ENCODE data around the gene KDM2A. TPM values are rescaled to one million over a fixed set of nuclear protein-coding genes. Genes with fewer than 3 reads are reported as not detected.

Gene KDM2A
- total RNA-seq, 1 experiment from 2014 or later, result 122 TPM

- POLR2A ChIA-PET, result no interaction called here
- TF ChIP-seq CTCF (IDR thresholded peaks at IDR 0.05; ENCODE audit: insufficient read depth in 1 of 2, low read depth in 1 of 2, low read length in 1 of 2, severe bottlenecking in 1 of 2, unreplicated experiment in 1 of 2), result no peak
- BruUV-seq (replicated peaks), result no TSS peak
- Histone ChIP-seq H3K27me3 (replicated peaks; ENCODE audit: control insufficient read depth, insufficient read depth, low read length) (no peaks in the 10 kb centered on the region), H3K36me3 (ENCODE audit: control insufficient read depth, insufficient read depth, low read length) (peaks cover 31% of the 10 kb centered on the region), H3K4me3 (ENCODE audit: low read depth, low read length) (no peak overlapping the region), H3K4me1 (peaks cover 3% of the 10 kb centered on the region; the same call in 1 of the 2 replicates), H3K9me3 (no peaks in the 10 kb centered on the region)
- Mint-ChIP-seq H3K4me1 (ENCODE audit: low read depth, unreplicated experiment) (peaks cover 8% of the 10 kb centered on the region), H3K27ac (ENCODE audit: unreplicated experiment) (no peak overlapping the region), H3K27me3 (ENCODE audit: insufficient read depth, unreplicated experiment) (no peaks in the 10 kb centered on the region), H3K36me3 (ENCODE audit: insufficient read depth, unreplicated experiment) (peaks cover 95% of the 10 kb centered on the region), H3K9me3 (ENCODE audit: unreplicated experiment) (no peaks in the 10 kb centered on the region), H3K4me3 (ENCODE audit: unreplicated experiment) (no peak overlapping the region)
- CTCF ChIA-PET, result no interaction called here
- DNase-seq, result peak in 1 of 2 experiments; percentile 33
- intact Hi-C loops (cut with micrococcal nuclease; ENCODE audit: unreplicated experiment), result no loop called here
Observed at GRCh38 chr11:67255353-67255752, 136.3 kb downstream of the KDM2A start.

GRCh38 chr11:67255864-67256263 is 136.8 kb downstream of the KDM2A start:
- peaks cover 95% of the 10 kb centered on the region for H3K36me3 Mint-ChIP-seq (ENCODE audit: insufficient read depth, unreplicated experiment)
- H3K36me3 ChIP-seq (ENCODE audit: control insufficient read depth, insufficient read depth, low read length), result peaks cover 26% of the 10 kb centered on the region
- H3K27me3 Mint-ChIP-seq (ENCODE audit: insufficient read depth, unreplicated experiment), result no peaks in the 10 kb centered on the region
- peaks cover 13% of the 10 kb centered on the region for H3K4me1 Mint-ChIP-seq (ENCODE audit: low read depth, unreplicated experiment)
- BruUV-seq (replicated peaks), result no TSS peak
- peaks cover 8% of the 10 kb centered on the region for H3K4me1 ChIP-seq
- no peaks in the 10 kb centered on the region for H3K9me3 ChIP-seq
- H3K27me3 ChIP-seq (replicated peaks; ENCODE audit: control insufficient read depth, insufficient read depth, low read length), result no peaks in the 10 kb centered on the region
- ChIA-PET CTCF (no interaction called here), POLR2A (interaction anchor here (0.6 kb wide), 1 partner anchor 250 kb away, joined by 7 read pairs; no protein-coding TSS in a partner anchor)
- no peak overlapping the region for H3K27ac Mint-ChIP-seq (ENCODE audit: unreplicated experiment)
- intact Hi-C loops (cut with micrococcal nuclease; ENCODE audit: unreplicated experiment), result no loop called here
- no peak for TF ChIP-seq CTCF (IDR thresholded peaks at IDR 0.05; ENCODE audit: insufficient read depth in 1 of 2, low read depth in 1 of 2, low read length in 1 of 2, severe bottlenecking in 1 of 2, unreplicated experiment in 1 of 2)
- H3K4me3 ChIP-seq (ENCODE audit: low read depth, low read length), result no peak overlapping the region
- no peaks in the 10 kb centered on the region for H3K9me3 Mint-ChIP-seq (ENCODE audit: unreplicated experiment)
- H3K4me3 Mint-ChIP-seq (ENCODE audit: unreplicated experiment), result no peak overlapping the region
- peak in 1 of 2 experiments; percentile 30 for DNase-seq

GRCh38 chr11:67256477-67257135 is 137.5 kb downstream of the KDM2A start:
- TF ChIP-seq CTCF (IDR thresholded peaks at IDR 0.05; ENCODE audit: insufficient read depth in 1 of 2, low read depth in 1 of 2, low read length in 1 of 2, severe bottlenecking in 1 of 2, unreplicated experiment in 1 of 2), result no peak
- peaks cover 26% of the 10 kb centered on the region for H3K36me3 ChIP-seq (ENCODE audit: control insufficient read depth, insufficient read depth, low read length)
- BruUV-seq (replicated peaks), result TSS peak; percentile 26
- H3K27ac Mint-ChIP-seq (ENCODE audit: unreplicated experiment), result no peak overlapping the region
- H3K36me3 Mint-ChIP-seq (ENCODE audit: insufficient read depth, unreplicated experiment), result peaks cover 91% of the 10 kb centered on the region
- H3K4me3 Mint-ChIP-seq (ENCODE audit: unreplicated experiment), result no peak overlapping the region
- no peaks in the 10 kb centered on the region for H3K9me3 ChIP-seq
- no peak overlapping the region for H3K4me3 ChIP-seq (ENCODE audit: low read depth, low read length)
- H3K27me3 Mint-ChIP-seq (ENCODE audit: insufficient read depth, unreplicated experiment), result no peaks in the 10 kb centered on the region
- CTCF ChIA-PET, result no interaction called here
- intact Hi-C loops (cut with micrococcal nuclease; ENCODE audit: unreplicated experiment), result no loop called here
- peaks cover 17% of the 10 kb centered on the region for H3K4me1 Mint-ChIP-seq (ENCODE audit: low read depth, unreplicated experiment)
- peaks cover 12% of the 10 kb centered on the region for H3K4me1 ChIP-seq
- H3K27me3 ChIP-seq (replicated peaks; ENCODE audit: control insufficient read depth, insufficient read depth, low read length), result no peaks in the 10 kb centered on the region
- POLR2A ChIA-PET, result interaction anchor here (0.6 kb wide), 1 partner anchor 251 kb away, joined by 7 read pairs; no protein-coding TSS in a partner anchor
- DNase-seq, result peak in 1 of 2 experiments; percentile 26
- no peaks in the 10 kb centered on the region for H3K9me3 Mint-ChIP-seq (ENCODE audit: unreplicated experiment)
